Activated CD4-positive, alpha-beta T cell treated with anti-CD3 and anti-CD28 coated beads, Interleukin-2, amount 10 ng/mL, durations not matched to agents 7 days and 5 days (primary cell): ENCODE results near the gene ERGIC2. TPM values are rescaled to one million over a fixed set of nuclear protein-coding genes. Genes with fewer than 3 reads are reported as not detected.

ENCODE experiments used
- CTCF ChIA-PET: fragments of 350-600 bp; sonication (Branson Sonifier 250); formaldehyde crosslinking; loops from one replicate; lab custom pipeline; 2021; ENCODE audit warnings: antibody characterized with exemption; lab: Charles Lee
- POLR2A ChIA-PET: fragments of 350-600 bp; sonication (Branson Sonifier 250); formaldehyde crosslinking; loops from one replicate; lab custom pipeline; 2021; ENCODE audit warnings: antibody characterized with exemption; lab: Charles Lee
- DNase-seq: peaks from one replicate; pipeline ENCODE4 v3.0.0-alpha.2; 2020
- H3K27ac Mint-ChIP-seq: one replicate; pipeline ENCODE4 v1.8.0; 2021; ENCODE audit warnings: mild to moderate bottlenecking, moderate library complexity, mixed read lengths
- H3K27me3 Mint-ChIP-seq: one replicate; pipeline ENCODE4 v1.8.0; 2021; ENCODE audit warnings: mixed read lengths
- H3K36me3 Mint-ChIP-seq: one replicate; pipeline ENCODE4 v1.8.0; 2021; ENCODE audit warnings: low read depth, mixed read lengths
- H3K4me1 Mint-ChIP-seq: one replicate; pipeline ENCODE4 v1.8.0; 2021; ENCODE audit warnings: mixed read lengths
- H3K4me3 Mint-ChIP-seq: one replicate; pipeline ENCODE4 v1.8.0; 2021; ENCODE audit warnings: mild to moderate bottlenecking, moderate library complexity, mixed read lengths
- H3K9me3 Mint-ChIP-seq: one replicate; pipeline ENCODE4 v1.8.0; 2021; ENCODE audit warnings: mixed read lengths
- total RNA-seq, 2 experiments: library from RNA; stranded (reverse); gene quantifications; one replicate each; pipeline ENCODE4 v1.2.3, GENCODE V29; 2021

The ERGIC2 gene
- total RNA-seq, 2 experiments from 2014 or later, result 66.4 to 83.3 TPM

GRCh38 chr12:29354954-29355353 lies 26.0 kb downstream of the ERGIC2 start:
- Mint-ChIP-seq H3K27ac (no peak overlapping the region), H3K36me3 (peaks cover 10% of the 10 kb centered on the region), H3K27me3 (no peaks in the 10 kb centered on the region), H3K4me1 (no peaks in the 10 kb centered on the region), H3K4me3 (no peak overlapping the region), H3K9me3 (no peaks in the 10 kb centered on the region)
- no peak for DNase-seq
- ChIA-PET CTCF (no interaction called here), POLR2A (no interaction called here)

- Mint-ChIP-seq H3K27ac (no peak overlapping the region), H3K36me3 (peaks cover 10% of the 10 kb centered on the region), H3K27me3 (no peaks in the 10 kb centered on the region), H3K4me3 (no peak overlapping the region), H3K9me3 (no peaks in the 10 kb centered on the region), H3K4me1 (no peaks in the 10 kb centered on the region)
- ChIA-PET POLR2A (no interaction called here), CTCF (no interaction called here)
- DNase-seq, result no peak
Observed at GRCh38 chr12:29350080-29350479, 30.9 kb downstream of the ERGIC2 start.

GRCh38 chr12:29346769-29347421 lies 34.1 kb downstream of the ERGIC2 start:
- no peaks in the 10 kb centered on the region for H3K27me3 Mint-ChIP-seq
- H3K4me3 Mint-ChIP-seq, result no peak overlapping the region
- no peak overlapping the region for H3K27ac Mint-ChIP-seq
- POLR2A ChIA-PET, result no interaction called here
- DNase-seq, result no peak
- H3K9me3 Mint-ChIP-seq, result no peaks in the 10 kb centered on the region
- CTCF ChIA-PET, result interaction anchor here (1.0 kb wide), 1 partner anchor 26 kb away, joined by 3 read pairs; no protein-coding TSS in a partner anchor
- peaks cover 17% of the 10 kb centered on the region for H3K36me3 Mint-ChIP-seq
- no peaks in the 10 kb centered on the region for H3K4me1 Mint-ChIP-seq

GRCh38 chr12:29343022-29343799 lies 37.8 kb downstream of the ERGIC2 start:
- H3K27me3 Mint-ChIP-seq, result no peaks in the 10 kb centered on the region
- ChIA-PET POLR2A (no interaction called here), CTCF (no interaction called here)
- DNase-seq, result no peak
- H3K4me1 Mint-ChIP-seq, result no peaks in the 10 kb centered on the region
- peaks cover 25% of the 10 kb centered on the region for H3K36me3 Mint-ChIP-seq
- no peak overlapping the region for H3K27ac Mint-ChIP-seq
- H3K4me3 Mint-ChIP-seq, result no peak overlapping the region
- no peaks in the 10 kb centered on the region for H3K9me3 Mint-ChIP-seq

- Mint-ChIP-seq H3K4me3 (no peak overlapping the region), H3K36me3 (peaks cover 25% of the 10 kb centered on the region), H3K9me3 (no peaks in the 10 kb centered on the region), H3K4me1 (no peaks in the 10 kb centered on the region), H3K27me3 (no peaks in the 10 kb centered on the region), H3K27ac (no peak overlapping the region)
- POLR2A ChIA-PET, result no interaction called here
- CTCF ChIA-PET, result no interaction called here
- no peak for DNase-seq
Observed at GRCh38 chr12:29337325-29337724, 43.6 kb downstream of the ERGIC2 start.

GRCh38 chr12:29334937-29335336 lies 46.0 kb downstream of the ERGIC2 start:
- ChIA-PET CTCF (interaction anchor here (1.5 kb wide), 1 partner anchor 17 kb away, joined by 5 read pairs; no protein-coding TSS in a partner anchor), POLR2A (no interaction called here)
- Mint-ChIP-seq H3K27me3 (no peaks in the 10 kb centered on the region), H3K27ac (no peak overlapping the region), H3K9me3 (no peaks in the 10 kb centered on the region), H3K4me1 (no peaks in the 10 kb centered on the region), H3K4me3 (no peak overlapping the region), H3K36me3 (peaks cover 13% of the 10 kb centered on the region)
- no peak for DNase-seq

GRCh38 chr12:29333178-29333577 lies 47.8 kb downstream of the ERGIC2 start:
- no peaks in the 10 kb centered on the region for H3K4me1 Mint-ChIP-seq
- ChIA-PET CTCF (interaction anchor here (0.6 kb wide), 1 partner anchor 12 kb away, joined by 3 read pairs; no protein-coding TSS in a partner anchor), POLR2A (no interaction called here)
- H3K4me3 Mint-ChIP-seq, result no peak overlapping the region
- no peaks in the 10 kb centered on the region for H3K27me3 Mint-ChIP-seq
- H3K27ac Mint-ChIP-seq, result no peak overlapping the region
- peaks cover 12% of the 10 kb centered on the region for H3K36me3 Mint-ChIP-seq
- H3K9me3 Mint-ChIP-seq, result no peaks in the 10 kb centered on the region
- no peak for DNase-seq

GRCh38 chr12:29329411-29329810 lies 51.6 kb downstream of the ERGIC2 start:
- ChIA-PET CTCF (interaction anchor here (0.6 kb wide), 1 partner anchor 1508 kb away, joined by 3 read pairs; no protein-coding TSS in a partner anchor), POLR2A (no interaction called here)
- no peaks in the 10 kb centered on the region for H3K27me3 Mint-ChIP-seq
- H3K27ac Mint-ChIP-seq, result no peak overlapping the region
- no peaks in the 10 kb centered on the region for H3K4me1 Mint-ChIP-seq
- peaks cover 6% of the 10 kb centered on the region for H3K36me3 Mint-ChIP-seq
- no peaks in the 10 kb centered on the region for H3K9me3 Mint-ChIP-seq
- H3K4me3 Mint-ChIP-seq, result no peak overlapping the region
- DNase-seq, result no peak

- Mint-ChIP-seq H3K4me1 (peaks cover 11% of the 10 kb centered on the region), H3K27me3 (no peaks in the 10 kb centered on the region), H3K27ac (no peak overlapping the region), H3K9me3 (no peaks in the 10 kb centered on the region), H3K4me3 (no peak overlapping the region), H3K36me3 (peaks cover 19% of the 10 kb centered on the region)
- POLR2A ChIA-PET, result no interaction called here
- no peak for DNase-seq
- CTCF ChIA-PET, result interaction anchor here (0.9 kb wide), 1 partner anchor 232 kb away, joined by 3 read pairs; no protein-coding TSS in a partner anchor
Observed at GRCh38 chr12:29322157-29322556, 58.8 kb downstream of the ERGIC2 start.

GRCh38 chr12:29320295-29321085 lies 60.5 kb downstream of the ERGIC2 start:
- POLR2A ChIA-PET, result no interaction called here
- Mint-ChIP-seq H3K27ac (no peak overlapping the region), H3K4me1 (peaks cover 11% of the 10 kb centered on the region), H3K36me3 (peaks cover 19% of the 10 kb centered on the region), H3K9me3 (no peaks in the 10 kb centered on the region), H3K27me3 (no peaks in the 10 kb centered on the region), H3K4me3 (no peak overlapping the region)
- CTCF ChIA-PET, result interaction anchor here (0.6 to 0.9 kb wide), 3 partner anchors 13 to 1456 kb away, joined by 3 read pairs; no protein-coding TSS in a partner anchor
- no peak for DNase-seq

- Mint-ChIP-seq H3K4me1 (peaks cover 11% of the 10 kb centered on the region), H3K27ac (no peak overlapping the region), H3K27me3 (no peaks in the 10 kb centered on the region), H3K4me3 (no peak overlapping the region), H3K36me3 (peaks cover under 1% of the 10 kb centered on the region), H3K9me3 (no peaks in the 10 kb centered on the region)
- peak; percentile 61 for DNase-seq
- CTCF ChIA-PET, result interaction anchor here (0.6 to 3.0 kb wide), 10 partner anchors 16 to 316 kb away, joined by 3 to 14 read pairs (median 3); no protein-coding TSS in a partner anchor
- POLR2A ChIA-PET, result no interaction called here
Observed at GRCh38 chr12:29317556-29318363, 63.2 kb downstream of the ERGIC2 start.

GRCh38 chr12:29316752-29317151 lies 64.2 kb downstream of the ERGIC2 start:
- Mint-ChIP-seq H3K27me3 (no peaks in the 10 kb centered on the region), H3K4me1 (peaks cover 11% of the 10 kb centered on the region), H3K4me3 (no peak overlapping the region), H3K36me3 (no peaks in the 10 kb centered on the region), H3K9me3 (no peaks in the 10 kb centered on the region), H3K27ac (no peak overlapping the region)
- POLR2A ChIA-PET, result interaction anchor here (0.6 kb wide), 1 partner anchor 34 kb away, joined by 3 read pairs; no protein-coding TSS in a partner anchor
- CTCF ChIA-PET, result interaction anchor here (1.4 to 3.0 kb wide), 4 partner anchors 213 to 244 kb away, joined by 3 to 14 read pairs (median 4); no protein-coding TSS in a partner anchor
- no peak for DNase-seq
